HL-60 (cell line): ENCODE data around the gene TDRD1.

Source experiments
- DNase-seq, 2 experiments: peaks; one replicate each; pipeline ENCODE4 v3.0.0-alpha.2; 2010 to 2020; ENCODE audit warnings: low read depth in 1 of 2, low spot score in 1 of 2
- H3K27ac ChIP-seq: fragments of 250-450 bp; sonication (Bioruptor Pico); replicated peaks from 2 replicates; pipeline ENCODE4 v1.5.1; 2020; ENCODE audit warnings: mild to moderate bottlenecking, moderate library complexity
- H3K27me3 ChIP-seq: fragments of 250-450 bp; sonication (Bioruptor Pico); 2 replicates; pipeline ENCODE4 v1.5.1; 2021; ENCODE audit warnings: mild to moderate bottlenecking, moderate library complexity; ENCODE audit not compliant: insufficient read depth, poor library complexity, severe bottlenecking
- H3K4me3 ChIP-seq: replicated peaks from 2 replicates; pipeline ENCODE4 v1.5.1; 2011; ENCODE audit warnings: mild to moderate bottlenecking, control low read depth, low read length; ENCODE audit not compliant: insufficient read depth
- GABPA ChIP-seq: IDR thresholded peaks from 2 replicates; pipeline ENCODE4 v1.6.1; 2012; ENCODE audit warnings: low read depth
- POLR2AphosphoS5 ChIP-seq: IDR thresholded peaks from 2 replicates; pipeline ENCODE4 v1.6.1; 2012; ENCODE audit warnings: low read depth
- SPI1 ChIP-seq: IDR thresholded peaks from 2 replicates; pipeline ENCODE4 v1.6.1; 2012; ENCODE audit warnings: low read depth, mild to moderate bottlenecking, borderline replicate concordance
- TF ChIP-seq, protein P1 (sequence below): IDR thresholded peaks from one replicate; pipeline ENCODE4 v1.5.1; 2011; ENCODE audit warnings: low read length, control low read depth, inconsistent platforms; ENCODE audit not compliant: insufficient read depth
- TF ChIP-seq, protein P2 (sequence below): IDR thresholded peaks from 2 replicates; pipeline ENCODE4 v1.6.1; 2012; ENCODE audit warnings: low read depth; ENCODE audit not compliant: insufficient replicate concordance

Gene TDRD1

DNA sequence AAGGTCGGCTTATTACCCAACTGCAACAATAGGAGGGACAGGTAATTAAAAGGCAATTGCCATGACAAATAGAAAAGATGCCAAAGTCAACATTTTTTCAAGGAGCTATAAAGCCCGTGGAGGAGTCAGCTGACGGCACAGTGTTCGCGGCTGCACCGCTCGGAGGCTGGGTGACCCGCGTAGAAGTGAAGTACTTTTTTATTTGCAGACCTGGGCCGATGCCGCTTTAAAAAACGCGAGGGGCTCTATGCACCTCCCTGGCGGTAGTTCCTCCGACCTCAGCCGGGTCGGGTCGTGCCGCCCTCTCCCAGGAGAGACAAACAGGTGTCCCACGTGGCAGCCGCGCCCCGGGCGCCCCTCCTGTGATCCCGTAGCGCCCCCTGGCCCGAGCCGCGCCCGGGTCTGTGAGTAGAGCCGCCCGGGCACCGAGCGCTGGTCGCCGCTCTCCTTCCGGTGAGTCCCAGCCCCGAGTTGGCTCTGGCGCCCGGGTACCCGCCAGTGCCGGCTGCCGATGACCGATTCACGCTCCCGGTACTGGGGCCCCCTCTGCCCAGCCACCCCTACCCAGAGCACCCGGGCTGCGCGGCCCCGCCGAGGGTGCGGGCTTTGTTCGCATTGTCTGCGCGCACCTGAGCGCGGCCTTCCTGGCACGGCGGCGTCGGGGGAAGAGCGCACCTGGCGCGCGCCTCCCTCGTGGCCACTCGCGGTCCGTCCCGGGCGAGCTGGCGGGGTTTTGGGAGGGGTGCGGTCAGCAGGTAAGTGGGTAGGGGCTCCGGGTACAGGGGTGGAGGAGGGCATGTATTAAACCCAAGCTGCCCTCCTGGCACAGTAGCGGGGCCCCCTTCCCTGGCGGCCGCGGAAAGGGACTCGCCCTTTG is 60.2 kb downstream of the TDRD1 start, which contains the start of gene VWA2:
Gene VWA2, plus strand, starts transcription at position 138 of the 877 bp plus-strand sequence. CDS start 9,460 bp downstream, outside the sequence.
- H3K4me3 ChIP-seq: no peak within 1 kb of the TSS
- peaks cover 34% of the 10 kb centered on the region for H3K27me3 ChIP-seq
- no peak for TF ChIP-seq POLR2AphosphoS5

DNA sequence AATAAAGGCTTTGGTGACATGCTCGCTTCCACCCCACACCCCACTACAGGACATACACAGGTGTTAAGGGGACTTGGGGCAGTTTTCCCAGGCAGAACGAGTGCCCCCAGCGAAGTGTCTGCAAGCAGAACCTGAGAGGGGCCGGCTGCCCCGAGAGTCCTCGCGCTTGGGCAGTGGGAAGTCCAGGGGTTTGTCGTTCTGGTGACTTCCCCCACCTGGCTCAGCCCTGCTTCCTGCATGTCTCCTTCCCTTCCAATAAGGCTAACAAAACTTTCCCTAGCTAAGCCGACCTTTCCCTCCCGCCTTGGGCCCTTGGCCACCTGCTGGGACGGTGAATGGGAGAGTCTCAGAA is 60.8 kb downstream of the TDRD1 start:
- Histone ChIP-seq H3K27me3 (peaks cover 34% of the 10 kb centered on the region), H3K4me3 (no peak overlapping the region), H3K27ac (no peak overlapping the region)
- DNase-seq: no peak
- TF ChIP-seq SPI1 (no peak), GABPA (no peak), POLR2AphosphoS5 (no peak)
- TF ChIP-seq, protein P1, sequence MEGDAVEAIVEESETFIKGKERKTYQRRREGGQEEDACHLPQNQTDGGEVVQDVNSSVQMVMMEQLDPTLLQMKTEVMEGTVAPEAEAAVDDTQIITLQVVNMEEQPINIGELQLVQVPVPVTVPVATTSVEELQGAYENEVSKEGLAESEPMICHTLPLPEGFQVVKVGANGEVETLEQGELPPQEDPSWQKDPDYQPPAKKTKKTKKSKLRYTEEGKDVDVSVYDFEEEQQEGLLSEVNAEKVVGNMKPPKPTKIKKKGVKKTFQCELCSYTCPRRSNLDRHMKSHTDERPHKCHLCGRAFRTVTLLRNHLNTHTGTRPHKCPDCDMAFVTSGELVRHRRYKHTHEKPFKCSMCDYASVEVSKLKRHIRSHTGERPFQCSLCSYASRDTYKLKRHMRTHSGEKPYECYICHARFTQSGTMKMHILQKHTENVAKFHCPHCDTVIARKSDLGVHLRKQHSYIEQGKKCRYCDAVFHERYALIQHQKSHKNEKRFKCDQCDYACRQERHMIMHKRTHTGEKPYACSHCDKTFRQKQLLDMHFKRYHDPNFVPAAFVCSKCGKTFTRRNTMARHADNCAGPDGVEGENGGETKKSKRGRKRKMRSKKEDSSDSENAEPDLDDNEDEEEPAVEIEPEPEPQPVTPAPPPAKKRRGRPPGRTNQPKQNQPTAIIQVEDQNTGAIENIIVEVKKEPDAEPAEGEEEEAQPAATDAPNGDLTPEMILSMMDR: no peak
- TF ChIP-seq, protein P2, sequence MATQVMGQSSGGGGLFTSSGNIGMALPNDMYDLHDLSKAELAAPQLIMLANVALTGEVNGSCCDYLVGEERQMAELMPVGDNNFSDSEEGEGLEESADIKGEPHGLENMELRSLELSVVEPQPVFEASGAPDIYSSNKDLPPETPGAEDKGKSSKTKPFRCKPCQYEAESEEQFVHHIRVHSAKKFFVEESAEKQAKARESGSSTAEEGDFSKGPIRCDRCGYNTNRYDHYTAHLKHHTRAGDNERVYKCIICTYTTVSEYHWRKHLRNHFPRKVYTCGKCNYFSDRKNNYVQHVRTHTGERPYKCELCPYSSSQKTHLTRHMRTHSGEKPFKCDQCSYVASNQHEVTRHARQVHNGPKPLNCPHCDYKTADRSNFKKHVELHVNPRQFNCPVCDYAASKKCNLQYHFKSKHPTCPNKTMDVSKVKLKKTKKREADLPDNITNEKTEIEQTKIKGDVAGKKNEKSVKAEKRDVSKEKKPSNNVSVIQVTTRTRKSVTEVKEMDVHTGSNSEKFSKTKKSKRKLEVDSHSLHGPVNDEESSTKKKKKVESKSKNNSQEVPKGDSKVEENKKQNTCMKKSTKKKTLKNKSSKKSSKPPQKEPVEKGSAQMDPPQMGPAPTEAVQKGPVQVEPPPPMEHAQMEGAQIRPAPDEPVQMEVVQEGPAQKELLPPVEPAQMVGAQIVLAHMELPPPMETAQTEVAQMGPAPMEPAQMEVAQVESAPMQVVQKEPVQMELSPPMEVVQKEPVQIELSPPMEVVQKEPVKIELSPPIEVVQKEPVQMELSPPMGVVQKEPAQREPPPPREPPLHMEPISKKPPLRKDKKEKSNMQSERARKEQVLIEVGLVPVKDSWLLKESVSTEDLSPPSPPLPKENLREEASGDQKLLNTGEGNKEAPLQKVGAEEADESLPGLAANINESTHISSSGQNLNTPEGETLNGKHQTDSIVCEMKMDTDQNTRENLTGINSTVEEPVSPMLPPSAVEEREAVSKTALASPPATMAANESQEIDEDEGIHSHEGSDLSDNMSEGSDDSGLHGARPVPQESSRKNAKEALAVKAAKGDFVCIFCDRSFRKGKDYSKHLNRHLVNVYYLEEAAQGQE: no peak

More for the DNA sequence above, 60.2 kb downstream of the TDRD1 start, which contains the start of gene VWA2:
- DNase-seq: no peak
- no peak within 1 kb of the TSS for H3K27ac ChIP-seq

DNA sequence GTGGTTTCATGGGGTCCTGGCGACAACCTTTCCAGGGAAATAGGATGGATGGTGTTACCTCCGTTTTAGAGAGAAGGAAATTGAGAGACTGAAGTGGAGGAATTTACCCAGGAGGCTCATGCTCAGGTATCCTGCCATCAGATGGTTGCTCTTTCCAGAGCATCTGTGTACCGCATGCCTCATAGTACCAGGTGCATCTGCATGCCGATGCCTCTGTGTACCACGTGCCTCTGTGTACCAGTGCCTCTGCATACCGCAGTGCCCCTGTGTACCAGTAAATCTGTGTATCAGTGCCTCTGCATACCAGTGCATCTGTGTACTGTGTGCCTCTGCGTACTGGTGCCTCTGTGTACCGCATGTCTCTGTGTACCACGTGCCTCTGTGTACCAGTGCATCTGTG is 63.1 kb downstream of the TDRD1 start:
- TF ChIP-seq GABPA: no peak
- Histone ChIP-seq H3K27ac (no peak overlapping the region), H3K27me3 (peaks cover 34% of the 10 kb centered on the region), H3K4me3 (no peak overlapping the region)
- DNase-seq: no peak

DNA sequence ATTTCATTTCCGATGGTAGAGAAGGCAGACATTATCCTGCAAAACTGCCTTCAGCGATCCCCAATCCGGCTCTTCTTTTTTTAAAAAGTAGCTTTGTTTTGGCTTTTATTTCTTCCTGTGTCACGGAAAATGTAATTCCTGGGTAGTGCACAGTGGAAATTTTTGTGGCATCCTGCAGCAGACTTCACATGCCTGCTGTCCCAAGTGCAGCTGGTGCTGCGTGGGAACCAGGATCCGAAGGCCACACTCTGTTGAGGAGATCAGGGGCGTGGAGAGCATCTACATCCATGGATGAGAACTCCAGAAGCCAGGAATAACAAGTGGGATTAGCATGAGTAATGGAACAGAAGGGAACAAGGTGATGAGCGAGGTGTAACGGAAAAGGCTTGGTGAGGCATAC is 64.5 kb downstream of the TDRD1 start:
- no peak overlapping the region for H3K4me3 ChIP-seq
- no peak for DNase-seq
- peaks cover 26% of the 10 kb centered on the region for H3K27me3 ChIP-seq
- TF ChIP-seq, protein P1: no peak
- TF ChIP-seq GABPA (no peak), POLR2AphosphoS5 (no peak), SPI1 (no peak)
- TF ChIP-seq, protein P2: no peak
- no peak overlapping the region for H3K27ac ChIP-seq

DNA sequence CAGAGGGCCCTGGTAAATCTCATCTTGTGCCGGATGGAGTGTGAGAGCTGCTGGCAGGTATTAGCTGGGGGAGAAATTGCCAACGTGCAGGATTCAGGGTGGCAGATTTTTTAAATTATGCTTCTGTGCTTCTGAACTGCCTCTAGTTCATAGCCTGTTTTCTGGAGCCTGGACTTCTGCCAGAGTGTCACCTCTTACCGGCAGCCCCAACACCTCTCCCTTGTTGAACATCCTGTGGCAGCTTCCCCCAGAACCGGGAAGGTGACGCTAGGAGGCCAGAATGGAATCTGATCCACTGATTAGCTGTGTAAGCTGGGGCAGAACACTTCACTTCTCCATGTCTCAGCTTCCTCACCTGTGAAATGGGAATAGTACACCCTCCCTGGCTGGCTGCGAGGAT is 65.0 kb downstream of the TDRD1 start:
- DNase-seq: no peak
- no peak overlapping the region for H3K27ac ChIP-seq
- TF ChIP-seq SPI1 (no peak), POLR2AphosphoS5 (no peak), GABPA (no peak)
- TF ChIP-seq, protein P2: no peak
- TF ChIP-seq, protein P1: no peak
- H3K4me3 ChIP-seq: no peak overlapping the region
- peaks cover 24% of the 10 kb centered on the region for H3K27me3 ChIP-seq
